Left lobe of liver (tissue), 2 donors: ENCODE data around the gene EDIL3. TPM values are rescaled to one million over a fixed set of nuclear protein-coding genes. Genes with fewer than 3 reads are reported as not detected.
A peak's percentile ranks its signal among the peaks of the same experiment; 100 is the strongest.
"Not testable (repeated sequence)": the region's sequence is repeated elsewhere in the genome, so short reads cannot be mapped to it uniquely, and the experiment has no call there.

ENCODE experiments used
- ATAC-seq: fragments of 200-7000 bp; cut with Tn5 transposase; one replicate; pipeline ENCODE4 v1.9.1; 2020; ENCODE audit warnings: mild to moderate bottlenecking, moderate library complexity
- DNase-seq: peaks from one replicate; pipeline ENCODE4 v3.0.0-alpha.2; 2020; ENCODE audit warnings: low spot score
- total RNA-seq: library from RNA; stranded (reverse); gene quantifications from one replicate; pipeline ENCODE4 v1.2.1, GENCODE V29; 2021
- donor health status: DM: no; HTN: no; CAD: no; lungs with moderate emphysema.
- donor health status: DM: no; HTN: yes; CAD: no.

The EDIL3 gene
- total RNA-seq, 1 donor from 2014 or later: 0.20 TPM

- DNase-seq (no peak), ATAC-seq (peak; percentile 52)
These were observed 295.7 kb downstream of the EDIL3 start for GRCh38 chr5:84088996-84089395.

GRCh38 chr5:84086511-84086910 is 298.2 kb downstream of the EDIL3 start:
- ATAC-seq: no peak

DNA sequence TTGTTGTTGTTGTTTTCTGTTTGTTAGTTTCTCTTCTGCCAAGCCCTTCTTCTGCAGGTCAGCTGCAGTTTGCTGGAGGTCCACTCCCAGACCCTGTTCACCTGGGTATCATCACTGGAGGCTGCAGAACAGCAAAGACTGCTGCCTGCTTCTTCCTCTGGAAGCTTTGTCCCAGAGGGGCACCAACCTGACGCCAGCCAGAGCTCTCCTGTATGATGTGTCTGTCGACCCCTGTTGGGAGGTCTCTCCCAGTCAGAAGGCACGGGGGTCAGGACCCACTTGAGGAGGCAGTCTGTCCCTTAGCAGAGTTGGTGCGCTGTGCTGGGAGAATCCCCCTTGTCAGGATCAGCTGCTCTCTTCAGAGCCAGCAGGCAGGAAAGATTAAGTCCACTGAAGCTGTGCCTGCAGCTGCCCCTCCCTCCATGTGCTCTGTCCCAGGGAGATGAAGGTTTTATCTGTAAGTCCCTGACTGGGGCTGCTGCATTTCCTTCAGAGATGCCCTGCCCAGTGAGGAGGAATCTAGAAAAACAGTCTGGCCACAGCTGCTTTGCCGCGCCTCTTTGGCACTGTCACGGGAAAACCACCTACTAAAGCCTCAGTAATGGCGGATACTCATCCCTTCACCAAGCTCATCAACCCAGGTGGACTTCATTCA is 299.2 kb downstream of the EDIL3 start:
- DNase-seq (no peak), ATAC-seq (no peak)

More at GRCh38 chr5:84086511-84086910, 298.2 kb downstream of the EDIL3 start:
- no peak for DNase-seq

DNA sequence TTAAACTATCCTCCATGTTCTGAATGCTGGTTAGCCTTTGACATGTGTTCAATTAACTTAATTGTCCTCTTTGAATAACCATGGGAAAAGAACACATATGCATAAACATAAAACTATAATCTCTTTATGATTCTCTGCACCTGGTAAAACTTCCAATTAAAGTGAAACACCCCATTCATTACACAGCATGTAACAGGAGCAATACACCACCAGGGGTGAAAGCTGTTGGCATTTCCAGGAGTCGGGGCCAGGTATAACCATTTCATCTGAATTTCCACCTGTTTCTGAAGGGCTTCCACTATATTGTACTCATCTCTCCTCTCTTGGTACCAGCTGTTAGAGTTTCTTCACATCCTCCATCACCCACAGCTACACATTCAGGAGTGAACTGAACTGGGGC is 303.8 kb downstream of the EDIL3 start:
- DNase-seq (no peak), ATAC-seq (no peak)

- DNase-seq (no peak), ATAC-seq (no peak)
These were observed 312.3 kb downstream of the EDIL3 start for GRCh38 chr5:84072339-84072738.

DNA sequence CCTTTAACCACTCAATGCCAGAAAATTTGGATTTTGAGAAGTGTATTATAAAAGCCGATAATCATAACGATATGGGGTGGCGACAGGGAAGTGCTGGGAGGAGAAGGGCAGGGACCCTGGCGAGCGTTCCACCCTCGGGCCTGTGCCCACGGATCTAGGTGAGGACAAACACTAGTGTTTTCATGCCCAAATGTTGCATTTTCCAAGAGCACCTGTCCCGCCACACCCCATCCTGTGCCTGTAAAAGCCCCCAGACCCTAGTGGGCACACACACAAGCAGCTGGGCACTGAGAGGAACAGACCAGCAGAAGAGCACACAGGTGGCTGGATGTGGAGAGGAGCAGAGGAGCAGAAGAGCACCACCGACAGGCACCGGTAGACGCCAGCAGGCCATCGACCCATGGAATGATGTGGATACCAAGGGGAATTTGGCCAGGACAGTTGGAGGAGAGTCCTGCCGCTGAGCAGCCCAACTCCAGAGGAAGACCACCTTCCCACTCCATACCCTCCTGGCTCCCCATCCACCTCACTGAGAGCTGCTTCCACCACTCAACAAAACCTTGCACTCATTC is 315.0 kb downstream of the EDIL3 start:
- DNase-seq (no peak), ATAC-seq (no peak)

- no peak for ATAC-seq
- no peak for DNase-seq
These were observed 321.6 kb downstream of the EDIL3 start for GRCh38 chr5:84063041-84063440.

- no peak for ATAC-seq
- DNase-seq: no peak
These were observed 325.0 kb downstream of the EDIL3 start for GRCh38 chr5:84059672-84060071.

GRCh38 chr5:84058561-84058960 is 326.1 kb downstream of the EDIL3 start:
- DNase-seq (no peak), ATAC-seq (no peak)

DNA sequence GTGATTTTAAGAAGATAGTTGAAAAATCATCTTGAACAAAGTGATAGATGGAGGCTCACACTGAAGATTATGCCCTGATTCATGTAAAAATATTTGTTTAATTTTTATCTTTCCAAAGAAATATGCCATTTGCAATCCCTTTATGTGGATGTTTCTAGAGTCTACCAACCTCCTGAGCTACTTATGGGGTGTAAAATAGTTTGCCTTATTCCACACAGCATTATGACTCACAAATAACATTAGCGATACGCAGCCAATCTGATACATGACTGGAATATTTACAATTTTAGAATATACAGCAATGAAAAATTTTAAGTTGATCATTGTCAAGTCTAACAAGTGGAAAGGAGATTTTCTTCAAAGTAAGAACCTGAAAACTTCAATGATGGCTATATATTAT is 327.5 kb downstream of the EDIL3 start:
- no peak for ATAC-seq
- DNase-seq: no peak

DNA sequence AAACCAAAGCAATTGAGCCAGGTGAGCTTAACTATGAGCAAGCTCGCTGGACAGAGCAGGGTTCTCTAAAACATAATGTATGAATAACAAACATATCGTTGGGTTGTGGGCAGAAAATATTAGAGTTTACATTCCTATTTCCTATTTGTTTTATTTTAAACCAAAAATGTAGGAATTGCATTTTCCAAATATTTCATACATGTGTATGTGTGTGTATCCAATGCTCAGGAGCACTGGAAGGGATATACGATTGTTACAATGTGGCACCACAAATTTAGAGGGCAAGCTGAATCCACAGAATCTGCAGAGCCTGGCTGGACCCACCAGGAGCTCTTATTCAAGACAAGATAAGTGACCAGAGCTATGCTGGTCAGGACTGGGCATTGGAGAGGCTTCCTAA is 338.7 kb downstream of the EDIL3 start:
- ATAC-seq: no peak

GRCh38 chr5:84036842-84037241 is 347.8 kb downstream of the EDIL3 start:
- no peak for ATAC-seq

More for the DNA sequence above, 338.7 kb downstream of the EDIL3 start:
- no peak for DNase-seq

GRCh38 chr5:84032324-84032723 is 352.4 kb downstream of the EDIL3 start:
- ATAC-seq (no peak), DNase-seq (no peak)

More at GRCh38 chr5:84036842-84037241, 347.8 kb downstream of the EDIL3 start:
- DNase-seq: no peak

GRCh38 chr5:84028093-84028492 is 356.6 kb downstream of the EDIL3 start:
- no peak for DNase-seq
- ATAC-seq: no peak

DNA sequence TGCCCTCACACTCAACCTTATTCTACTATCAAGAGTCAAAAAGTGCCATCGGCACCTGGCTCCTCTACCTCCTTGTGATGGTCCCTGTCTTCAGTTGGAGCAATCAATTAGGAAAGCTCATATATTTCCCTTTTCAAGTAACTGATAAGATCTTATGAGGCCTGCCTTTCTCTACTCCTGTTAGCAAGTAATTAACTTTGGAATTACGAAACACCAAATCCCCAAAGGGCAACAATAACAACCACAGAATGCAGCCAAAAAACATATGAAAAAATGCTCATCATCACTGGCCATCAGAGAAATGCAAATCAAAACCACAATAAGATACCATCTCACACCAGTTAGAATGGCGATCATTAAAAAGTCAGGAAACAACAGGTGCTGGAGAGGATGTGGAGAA is 366.2 kb downstream of the EDIL3 start:
- DNase-seq, ATAC-seq: not testable (repeated sequence)

DNA sequence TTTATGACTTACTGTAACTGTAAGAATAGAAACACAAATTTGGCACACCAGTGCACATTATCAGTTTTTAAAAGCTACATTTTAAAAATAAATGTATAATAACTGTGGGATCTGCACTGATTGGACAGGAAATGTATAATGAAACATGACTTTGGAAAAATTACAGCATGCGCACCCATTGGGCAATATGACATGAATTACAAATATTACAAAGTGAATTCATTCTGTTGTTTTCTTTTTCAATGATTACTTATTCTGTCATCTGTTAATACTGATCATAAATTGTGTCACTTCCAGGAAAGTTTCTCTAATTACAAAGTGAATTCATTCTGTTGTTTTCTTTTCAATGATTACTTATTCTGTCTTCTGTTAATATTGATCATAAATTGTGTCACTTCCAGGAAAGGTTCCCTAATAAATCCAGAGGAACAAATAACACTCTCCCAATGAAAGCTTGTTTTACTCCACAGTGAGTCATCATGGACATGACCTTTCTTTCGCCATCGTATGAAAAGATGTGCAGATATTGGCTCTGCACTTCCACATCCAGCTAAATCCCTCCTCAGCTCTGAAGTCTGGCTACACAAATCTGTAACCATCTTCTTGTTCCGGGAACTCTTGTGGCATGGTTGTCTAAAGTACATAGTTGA is 367.0 kb downstream of the EDIL3 start:
- no peak for DNase-seq
- ATAC-seq: no peak

GRCh38 chr5:84016085-84016484 is 368.6 kb downstream of the EDIL3 start:
- no peak for ATAC-seq

DNA sequence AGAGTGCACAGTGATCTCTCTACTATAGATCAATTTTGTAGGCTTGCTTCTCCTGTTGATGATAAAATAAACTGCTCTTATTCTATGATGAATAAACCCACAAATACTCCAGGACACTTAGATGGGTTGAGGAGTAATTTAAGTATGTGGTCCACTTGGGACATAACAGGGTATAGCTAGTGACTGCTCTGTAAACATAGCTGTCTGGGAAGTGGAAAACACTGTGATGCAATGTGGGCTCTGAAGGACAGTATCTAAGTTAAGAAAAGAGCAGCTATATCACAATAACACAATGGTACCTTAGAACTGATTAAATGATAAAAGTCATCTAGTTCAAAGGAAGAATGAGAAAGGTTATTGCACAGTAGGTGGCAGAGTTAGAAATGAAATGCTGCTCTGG is 369.7 kb downstream of the EDIL3 start:
- ATAC-seq (no peak), DNase-seq (no peak)

More at GRCh38 chr5:84016085-84016484, 368.6 kb downstream of the EDIL3 start:
- DNase-seq: no peak

DNA sequence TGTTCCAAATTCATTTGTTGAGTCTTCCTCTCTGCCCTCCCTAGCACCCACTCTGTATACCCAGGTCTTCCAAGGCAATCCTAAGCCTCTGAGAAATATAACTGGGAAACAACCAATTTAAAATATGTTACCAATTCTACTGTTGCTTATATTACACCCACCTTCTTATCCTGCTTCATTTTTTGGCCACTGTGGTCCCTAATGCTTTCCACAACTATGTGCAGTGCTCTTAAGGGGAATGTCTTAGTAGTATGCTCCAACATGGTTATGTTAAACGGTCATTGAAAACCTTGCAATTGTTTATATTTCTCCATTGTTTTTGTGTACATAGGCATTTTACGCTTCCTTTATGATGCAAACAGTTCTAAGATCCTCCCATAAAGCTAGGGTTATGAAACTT is 390.9 kb downstream of the EDIL3 start:
- DNase-seq (no peak), ATAC-seq (no peak)

- ATAC-seq (no peak), DNase-seq (no peak)
These were observed 393.0 kb downstream of the EDIL3 start for GRCh38 chr5:83991566-83992224.

GRCh38 chr5:83988293-83988685 is 396.4 kb downstream of the EDIL3 start:
- ATAC-seq (no peak), DNase-seq (no peak)
